ENCODE data around the gene ZEB2.

ZEB2 gene

GRCh38 chr2:144419218-144419617 lies 100.7 kb downstream of the ZEB2 start:
- H3K36me3 ChIP-seq (ENCODE audit: low read length) = no peaks in the 10 kb centered on the region
- H3K4me3 ChIP-seq (ENCODE audit: insufficient read depth, low read length, poor library complexity, severe bottlenecking) = no peak overlapping the region
- H3F3A ChIP-seq (ENCODE audit: insufficient read depth) = no peaks in the 10 kb centered on the region

GRCh38 chr2:144415386-144415785 lies 104.5 kb downstream of the ZEB2 start:
- no peaks in the 10 kb centered on the region for H3K79me2 ChIP-seq (ENCODE audit: insufficient read depth, low read length)
- no peak for TF ChIP-seq EZH2phosphoT487 (conservative IDR thresholded peaks at IDR 0.05; ENCODE audit: low read length)
- TF ChIP-seq CTCF (IDR thresholded peaks at IDR 0.05; ENCODE audit: insufficient read depth, low read length, poor library complexity, severe bottlenecking) = no peak
- no peak overlapping the region for H3K4me3 ChIP-seq (ENCODE audit: insufficient read depth, low read length, poor library complexity, severe bottlenecking)
- H3K9ac ChIP-seq (ENCODE audit: low read length) = no peak overlapping the region
- H3K9me3 ChIP-seq (ENCODE audit: insufficient read depth, low read length) = no peaks in the 10 kb centered on the region
- no peaks in the 10 kb centered on the region for H3K36me3 ChIP-seq (ENCODE audit: low read length)
- no peak overlapping the region for H2AFZ ChIP-seq (ENCODE audit: low read depth, low read length, severe bottlenecking)
- no peaks in the 10 kb centered on the region for H3K27me3 ChIP-seq (ENCODE audit: low read length)
- H3K27ac ChIP-seq (ENCODE audit: low read depth, low read length) = no peak overlapping the region
- no peak overlapping the region for H3K4me2 ChIP-seq (ENCODE audit: low read depth, low read length, poor library complexity, severe bottlenecking)
- H3K9me2 ChIP-seq (replicated peaks; ENCODE audit: insufficient read depth, low read length) = no peaks in the 10 kb centered on the region
- H4K20me1 ChIP-seq (ENCODE audit: low read depth, low read length) = no peaks in the 10 kb centered on the region
- no peaks in the 10 kb centered on the region for H3F3A ChIP-seq (ENCODE audit: insufficient read depth)

More at GRCh38 chr2:144419218-144419617, 100.7 kb downstream of the ZEB2 start:
- no peak overlapping the region for H3K9ac ChIP-seq (ENCODE audit: low read length)
- no peaks in the 10 kb centered on the region for H3K27me3 ChIP-seq (ENCODE audit: low read length)
- H3K27ac ChIP-seq (ENCODE audit: low read depth, low read length) = no peak overlapping the region
- H2AFZ ChIP-seq (ENCODE audit: low read depth, low read length, severe bottlenecking) = no peak overlapping the region
- H3K9me2 ChIP-seq (replicated peaks; ENCODE audit: insufficient read depth, low read length) = no peaks in the 10 kb centered on the region
- no peaks in the 10 kb centered on the region for H3K9me3 ChIP-seq (ENCODE audit: insufficient read depth, low read length)
- no peak for TF ChIP-seq CTCF (IDR thresholded peaks at IDR 0.05; ENCODE audit: insufficient read depth, low read length, poor library complexity, severe bottlenecking)
- no peak for TF ChIP-seq EZH2phosphoT487 (conservative IDR thresholded peaks at IDR 0.05; ENCODE audit: low read length)
- no peaks in the 10 kb centered on the region for H4K20me1 ChIP-seq (ENCODE audit: low read depth, low read length)
- no peaks in the 10 kb centered on the region for H3K79me2 ChIP-seq (ENCODE audit: insufficient read depth, low read length)
- H3K4me2 ChIP-seq (ENCODE audit: low read depth, low read length, poor library complexity, severe bottlenecking) = no peak overlapping the region

GRCh38 chr2:144414324-144414845 lies 105.5 kb downstream of the ZEB2 start:
- Histone ChIP-seq H3K9me2 (replicated peaks; ENCODE audit: insufficient read depth, low read length) (no peaks in the 10 kb centered on the region), H2AFZ (ENCODE audit: low read depth, low read length, severe bottlenecking) (no peak overlapping the region), H3K4me2 (ENCODE audit: low read depth, low read length, poor library complexity, severe bottlenecking) (no peak overlapping the region), H3K9ac (ENCODE audit: low read length) (no peak overlapping the region), H3K27ac (ENCODE audit: low read depth, low read length) (no peak overlapping the region), H3K27me3 (ENCODE audit: low read length) (no peaks in the 10 kb centered on the region), H3K4me3 (ENCODE audit: insufficient read depth, low read length, poor library complexity, severe bottlenecking) (no peak overlapping the region), H4K20me1 (ENCODE audit: low read depth, low read length) (no peaks in the 10 kb centered on the region), H3K79me2 (ENCODE audit: insufficient read depth, low read length) (no peaks in the 10 kb centered on the region), H3F3A (ENCODE audit: insufficient read depth) (no peaks in the 10 kb centered on the region), H3K36me3 (ENCODE audit: low read length) (no peaks in the 10 kb centered on the region), H3K9me3 (ENCODE audit: insufficient read depth, low read length) (no peaks in the 10 kb centered on the region)
- TF ChIP-seq EZH2phosphoT487 (conservative IDR thresholded peaks at IDR 0.05; ENCODE audit: low read length) (no peak), CTCF (IDR thresholded peaks at IDR 0.05; ENCODE audit: insufficient read depth, low read length, poor library complexity, severe bottlenecking) (no peak)

Measured in SU-DHL-6 (cell line).